Embryonic facial prominence (tissue), 1 donor: ENCODE measurements around the gene MAP3K13.
"Not testable (repeated sequence)": the region's sequence is repeated elsewhere in the genome, so short reads cannot be mapped to it uniquely, and the experiment has no call there.

ENCODE experiments used
- DNase-seq: peaks from one replicate; pipeline ENCODE4 v3.0.0-alpha.2; 2016; ENCODE audit errors: extremely low spot score

Gene MAP3K13

DNA sequence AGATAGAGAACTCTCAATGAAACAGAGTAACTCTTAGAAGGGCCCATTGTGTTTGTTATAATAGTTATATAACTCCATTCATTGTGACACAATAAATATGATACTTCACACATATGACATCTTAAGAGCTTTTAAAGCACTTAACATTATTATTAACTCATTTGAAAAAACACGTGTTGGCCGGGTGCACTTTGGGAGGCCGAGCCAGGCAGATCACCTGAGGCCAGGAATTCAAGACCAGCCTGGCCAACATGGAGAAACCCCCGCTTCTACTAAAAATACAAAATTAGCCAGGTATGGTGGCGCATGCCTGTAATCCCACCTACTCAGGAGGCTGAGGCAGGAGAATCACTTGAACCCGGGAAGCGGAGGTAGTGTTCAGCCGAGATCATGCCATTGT lies 88.5 kb downstream of the MAP3K13 start:
- not testable (repeated sequence) for DNase-seq

DNA sequence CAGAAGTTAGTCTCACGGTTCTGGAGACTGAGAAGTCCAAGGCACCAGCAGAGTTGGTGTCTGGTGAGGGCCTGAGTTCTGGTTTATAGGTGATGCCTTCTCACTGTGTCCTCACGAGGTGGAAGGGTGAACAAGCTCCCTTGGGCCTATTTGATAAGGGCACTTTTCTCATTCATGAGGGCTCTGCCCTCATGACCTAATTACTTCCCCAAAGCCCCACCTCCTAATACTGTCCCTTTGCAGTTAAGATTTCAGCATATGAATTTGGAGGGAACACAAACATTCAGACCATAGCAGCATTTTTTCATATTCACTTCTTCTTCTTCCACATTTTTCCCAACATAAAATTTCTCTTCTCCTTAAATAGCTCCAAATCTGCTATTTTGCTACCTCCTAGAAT lies 94.4 kb downstream of the MAP3K13 start:
- DNase-seq: no peak

GRCh38 chr3:185460309-185460708 lies 97.4 kb downstream of the MAP3K13 start:
- DNase-seq: no peak

DNA sequence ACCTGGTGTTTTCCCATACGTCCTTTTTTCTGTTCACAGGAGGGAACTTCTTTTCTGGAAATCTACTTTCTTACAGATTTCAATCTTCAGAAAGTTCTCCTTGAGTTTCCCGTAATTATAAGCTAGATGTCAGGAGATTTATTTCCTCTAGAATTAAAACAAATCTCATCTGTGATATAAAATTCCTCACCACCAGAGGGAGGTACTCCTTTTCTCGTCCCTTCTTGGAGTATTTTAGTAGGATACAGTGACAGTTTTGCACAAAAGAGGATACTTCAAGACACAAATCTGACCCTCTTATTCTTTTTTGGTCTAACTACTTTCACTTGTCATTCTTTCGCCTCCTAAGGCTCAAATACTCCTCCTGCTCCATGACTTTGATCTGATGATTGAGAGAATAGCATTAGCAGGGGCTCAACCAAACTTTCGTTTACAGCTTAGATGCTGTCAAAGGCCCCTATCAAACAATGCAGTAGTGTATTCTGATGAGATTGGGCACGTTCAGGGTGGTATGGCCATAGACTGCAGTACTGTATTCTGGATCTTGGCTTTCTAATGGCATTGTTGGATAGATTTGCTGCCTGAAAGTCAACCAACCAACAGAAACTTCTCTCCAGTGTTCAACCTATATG lies 97.9 kb downstream of the MAP3K13 start:
- DNase-seq: no peak

DNA sequence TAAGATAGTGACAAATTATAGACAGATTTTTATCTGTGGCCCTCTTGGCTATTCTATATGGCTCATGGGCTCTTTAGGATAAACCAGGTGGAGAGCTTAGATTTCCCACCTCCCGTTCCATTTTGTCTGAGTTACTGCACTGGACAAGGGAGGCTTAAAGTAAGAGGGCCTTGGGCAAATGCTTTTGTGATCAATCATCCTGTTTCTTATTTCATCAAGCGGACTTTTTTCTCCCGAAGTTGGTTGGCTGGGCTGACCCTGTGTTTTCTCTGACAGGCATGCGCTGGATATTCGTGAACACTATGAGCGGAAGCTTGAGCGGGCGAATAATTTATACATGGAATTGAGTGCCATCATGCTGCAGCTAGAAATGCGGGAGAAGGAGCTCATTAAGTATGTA lies 102.5 kb downstream of the MAP3K13 start:
- DNase-seq: no peak

- not testable (repeated sequence) for DNase-seq
Measured at GRCh38 chr3:185466123-185466522, 103.2 kb downstream of the MAP3K13 start.

- DNase-seq: no peak
Measured at GRCh38 chr3:185469542-185469941, 106.6 kb downstream of the MAP3K13 start.

DNA sequence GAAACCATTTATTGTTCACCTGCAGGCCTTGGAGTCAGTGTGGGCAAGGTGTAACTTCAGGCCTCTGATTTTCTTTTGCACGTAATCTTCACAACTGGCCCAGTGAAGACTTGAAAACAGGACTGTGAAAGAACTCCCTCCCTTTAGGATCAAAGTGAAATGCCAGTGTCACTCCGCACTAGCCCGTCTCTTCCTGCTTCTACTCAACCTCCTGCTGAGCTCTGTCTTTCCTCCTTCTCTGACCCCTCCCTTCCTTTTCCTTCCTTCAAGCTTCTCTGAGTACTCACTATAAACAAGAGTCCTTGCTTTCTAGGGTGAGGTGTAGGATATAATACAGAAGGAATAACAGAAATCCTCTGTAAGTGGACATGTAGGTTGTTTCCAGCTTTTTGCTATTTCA lies 107.4 kb downstream of the MAP3K13 start:
- DNase-seq: no peak

DNA sequence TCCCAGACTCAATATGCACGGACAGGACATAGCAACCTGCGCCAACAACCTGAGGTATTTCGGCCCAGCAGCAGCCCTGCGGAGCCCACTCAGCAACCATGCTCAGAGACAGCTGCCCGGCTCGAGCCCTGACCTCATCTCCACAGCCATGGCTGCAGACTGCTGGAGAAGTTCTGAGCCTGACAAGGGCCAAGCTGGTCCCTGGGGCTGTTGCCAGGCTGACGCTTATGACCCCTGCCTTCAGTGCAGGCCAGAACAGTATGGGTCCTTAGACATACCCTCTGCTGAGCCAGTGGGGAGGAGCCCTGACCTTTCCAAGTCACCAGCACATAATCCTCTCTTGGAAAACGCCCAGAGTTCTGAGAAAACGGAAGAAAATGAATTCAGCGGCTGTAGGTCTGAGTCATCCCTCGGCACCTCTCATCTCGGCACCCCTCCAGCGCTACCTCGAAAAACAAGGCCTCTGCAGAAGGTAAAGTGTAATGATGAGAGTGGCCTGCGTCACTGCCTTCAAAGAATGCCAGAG lies 110.4 kb downstream of the MAP3K13 start:
- DNase-seq: no peak

DNA sequence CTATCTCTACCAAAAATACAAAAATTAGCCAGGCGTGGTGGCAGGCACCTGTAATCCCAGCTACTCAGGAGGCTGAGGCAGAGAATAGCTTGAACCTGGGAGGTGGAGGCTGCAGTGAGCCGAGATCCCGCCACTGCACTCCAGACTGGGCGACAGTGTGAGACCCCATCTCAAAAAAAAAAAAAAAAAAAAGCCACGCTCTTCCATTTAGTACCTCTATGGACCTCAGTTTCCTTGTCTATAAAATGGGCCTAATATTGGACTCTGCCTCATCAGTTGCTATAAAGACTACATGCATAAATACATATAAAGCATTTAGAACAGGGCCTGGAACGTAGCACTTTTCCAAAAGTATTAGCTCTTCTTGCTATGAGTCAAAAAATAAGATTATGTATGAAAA lies 112.0 kb downstream of the MAP3K13 start:
- DNase-seq: not testable (repeated sequence)

DNA sequence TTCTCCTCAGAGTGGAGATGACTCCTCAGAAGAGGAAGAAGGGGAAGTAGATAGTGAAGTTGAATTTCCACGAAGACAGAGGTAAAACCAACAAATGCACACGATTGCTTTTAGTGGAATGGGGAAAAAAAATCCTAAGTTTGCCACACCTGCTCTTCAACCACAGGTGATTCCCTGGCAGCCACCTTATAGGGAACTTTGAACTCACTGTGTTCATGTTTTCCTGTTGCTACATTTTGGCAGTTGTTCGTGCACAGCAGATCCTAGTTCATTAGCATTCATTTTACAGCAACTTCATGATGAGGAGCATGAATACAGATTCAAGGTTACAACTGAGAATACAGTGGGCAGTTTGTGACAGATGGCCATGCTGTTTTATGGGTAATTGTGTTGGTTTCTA lies 114.4 kb downstream of the MAP3K13 start:
- DNase-seq: no peak

- DNase-seq: no peak
Measured at GRCh38 chr3:185479373-185479945, 116.5 kb downstream of the MAP3K13 start.

- DNase-seq: no peak
Measured at GRCh38 chr3:185484296-185484695, 121.4 kb downstream of the MAP3K13 start.

GRCh38 chr3:185486394-185486793 lies 123.5 kb downstream of the MAP3K13 start:
- DNase-seq: no peak

DNA sequence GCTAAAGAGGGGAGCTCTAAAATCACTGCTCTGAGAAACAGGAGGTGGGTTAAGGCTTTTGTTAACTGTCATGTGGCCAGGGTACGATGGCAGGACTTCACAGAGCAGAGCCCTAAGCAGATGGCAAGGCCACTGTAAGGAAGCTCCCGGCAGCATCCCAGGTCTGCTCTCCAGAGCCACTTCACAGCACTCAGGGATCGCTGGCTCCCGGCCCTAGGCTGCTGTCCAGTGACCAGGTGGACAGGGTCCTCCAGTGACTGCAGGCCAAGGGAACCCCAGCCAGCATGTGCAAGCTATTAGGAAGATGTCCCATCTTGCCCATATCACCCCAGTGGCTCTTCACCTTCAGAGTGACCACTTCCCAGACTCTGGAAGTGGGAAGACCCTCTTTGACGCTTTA lies 125.5 kb downstream of the MAP3K13 start:
- DNase-seq: no peak

- DNase-seq: no peak
Measured at GRCh38 chr3:185489462-185489861, 126.5 kb downstream of the MAP3K13 start.

- no peak for DNase-seq
Measured at GRCh38 chr3:185490241-185490640, 127.3 kb downstream of the MAP3K13 start.

DNA sequence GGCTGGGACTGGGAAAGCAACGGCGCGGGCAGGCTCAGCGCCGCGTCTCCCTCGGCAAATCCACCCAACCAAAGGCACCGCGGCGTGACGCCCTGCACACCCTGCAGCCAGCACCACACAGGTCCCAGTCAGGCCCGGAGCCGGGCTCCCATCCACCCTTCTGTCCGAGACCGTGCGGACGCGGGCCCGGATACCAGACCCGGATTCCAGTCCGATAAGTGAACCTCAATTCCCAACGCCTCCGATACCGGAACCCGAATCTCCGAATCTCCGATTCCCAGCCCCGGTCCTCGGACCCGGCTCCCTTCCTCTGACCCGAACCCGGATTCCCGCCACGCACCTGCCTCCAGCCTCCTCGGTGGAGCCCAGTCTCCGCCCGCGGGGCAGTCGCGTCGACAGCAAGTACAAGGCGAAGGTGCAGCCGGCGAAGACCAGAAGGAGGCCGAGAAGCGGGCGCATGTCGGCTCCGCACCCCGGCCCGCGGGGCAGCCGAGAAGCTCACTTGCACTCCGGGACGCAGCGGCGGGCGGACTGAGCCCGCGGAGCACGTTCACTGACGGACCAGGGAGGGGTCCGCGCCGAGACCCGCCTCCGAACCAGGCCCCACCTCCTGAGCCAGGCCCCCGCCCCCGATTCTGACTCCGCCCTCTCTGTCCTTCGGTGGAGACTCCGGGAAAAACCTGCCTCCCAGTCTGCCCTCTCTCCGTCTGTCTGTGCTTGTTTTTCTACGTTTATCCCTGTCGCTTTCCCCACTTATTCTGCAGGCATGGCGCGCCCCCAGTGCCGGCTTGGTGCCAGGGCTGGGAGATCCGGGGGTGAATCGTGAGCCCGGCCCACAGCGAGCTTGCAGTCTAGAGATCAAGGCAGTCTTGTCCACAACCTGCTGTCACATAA lies 135.8 kb downstream of the MAP3K13 start, which contains the start of gene TMEM41A:
TSS of gene TMEM41A (minus strand) at position 533 of the 894 bp plus-strand sequence. CDS start at position 459, 74 bp downstream.
- peak; percentile 82 for DNase-seq

DNA sequence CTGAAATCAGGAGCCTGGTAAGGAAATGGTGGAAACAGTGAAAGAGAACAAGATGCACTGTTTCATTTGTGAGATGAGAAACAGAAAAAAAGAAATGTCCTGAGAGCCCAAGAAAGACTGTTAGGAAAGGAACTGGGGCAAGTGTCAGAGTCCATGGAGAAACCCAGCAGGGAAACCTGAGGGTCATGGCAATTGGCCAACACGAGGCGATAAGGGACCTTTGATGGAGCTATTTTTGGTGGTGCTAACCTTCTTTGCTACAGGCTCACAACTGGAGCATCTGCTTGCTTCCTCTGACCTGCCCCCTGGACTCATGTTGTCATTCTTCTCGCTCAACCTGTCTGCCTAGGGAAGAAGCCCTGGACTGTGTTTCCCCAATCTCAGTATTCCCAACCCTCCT lies 140.1 kb downstream of the MAP3K13 start:
- DNase-seq: no peak

GRCh38 chr3:185503521-185503920 lies 140.6 kb downstream of the MAP3K13 start:
- DNase-seq: no peak

GRCh38 chr3:185504636-185505035 lies 141.7 kb downstream of the MAP3K13 start:
- DNase-seq: no peak

- no peak for DNase-seq
Measured at GRCh38 chr3:185507883-185508282, 144.9 kb downstream of the MAP3K13 start.
